Muscle of leg (tissue), 11 donors: ENCODE data around the gene LEO1. TPM values are rescaled to one million over a fixed set of nuclear protein-coding genes. Genes with fewer than 3 reads are reported as not detected.

Experiments used
- DNase-seq: peaks from one replicate; pipeline ENCODE4 v3.0.0; 2013
- H3K27ac ChIP-seq: one replicate; pipeline ENCODE4 v1.5.1; 2013; ENCODE audit warnings: mild to moderate bottlenecking, low read length, control low read depth
- H3K27me3 ChIP-seq: one replicate; pipeline ENCODE4 v1.6.1; 2013; ENCODE audit warnings: low read length; ENCODE audit not compliant: control insufficient read depth, insufficient read depth
- H3K36me3 ChIP-seq: one replicate; pipeline ENCODE4 v1.6.1; 2013; ENCODE audit warnings: low read length; ENCODE audit not compliant: control insufficient read depth, insufficient read depth
- H3K4me1 ChIP-seq: one replicate; pipeline ENCODE4 v1.6.1; 2013; ENCODE audit warnings: low read length; ENCODE audit not compliant: control insufficient read depth, insufficient read depth
- H3K4me3 ChIP-seq: one replicate; pipeline ENCODE4 v1.5.1; 2013; ENCODE audit warnings: low read length, control low read depth
- H3K9me3 ChIP-seq: replicated peaks from 2 replicates; pipeline ENCODE4 v1.6.1; 2013; ENCODE audit warnings: low read depth, low read length; ENCODE audit not compliant: control insufficient read depth
- WGBS: methylation state at CpG from one replicate; pipeline ENCODE4 v1.1.5; 2013; ENCODE audit warnings: missing lambda C conversion rate; ENCODE audit not compliant: insufficient coverage; 5-methylcytosine and 5-hydroxymethylcytosine counted together
- polyA plus RNA-seq, 8 donors: library from polyadenylated mRNA; unstranded; fragments of 120-200 nt; gene quantifications; one replicate each; pipeline versions ENCODE4 v1.2.1 to v1.2.3, GENCODE V29; 2013; ENCODE audit warnings: inconsistent platforms in 1 of 8, low replicate concordance in 1 of 8; ENCODE audit not compliant: insufficient read length in 8 of 8, insufficient read depth in 1 of 8
- total RNA-seq: library from RNA; stranded (reverse); fragments of 120-200 nt; gene quantifications from one replicate; pipeline ENCODE4 v1.2.4, GENCODE V29; 2013

The LEO1 gene
- total and polyA plus RNA-seq, 9 donors = 17.3 to 27.8 (median 21.9) TPM

DNA sequence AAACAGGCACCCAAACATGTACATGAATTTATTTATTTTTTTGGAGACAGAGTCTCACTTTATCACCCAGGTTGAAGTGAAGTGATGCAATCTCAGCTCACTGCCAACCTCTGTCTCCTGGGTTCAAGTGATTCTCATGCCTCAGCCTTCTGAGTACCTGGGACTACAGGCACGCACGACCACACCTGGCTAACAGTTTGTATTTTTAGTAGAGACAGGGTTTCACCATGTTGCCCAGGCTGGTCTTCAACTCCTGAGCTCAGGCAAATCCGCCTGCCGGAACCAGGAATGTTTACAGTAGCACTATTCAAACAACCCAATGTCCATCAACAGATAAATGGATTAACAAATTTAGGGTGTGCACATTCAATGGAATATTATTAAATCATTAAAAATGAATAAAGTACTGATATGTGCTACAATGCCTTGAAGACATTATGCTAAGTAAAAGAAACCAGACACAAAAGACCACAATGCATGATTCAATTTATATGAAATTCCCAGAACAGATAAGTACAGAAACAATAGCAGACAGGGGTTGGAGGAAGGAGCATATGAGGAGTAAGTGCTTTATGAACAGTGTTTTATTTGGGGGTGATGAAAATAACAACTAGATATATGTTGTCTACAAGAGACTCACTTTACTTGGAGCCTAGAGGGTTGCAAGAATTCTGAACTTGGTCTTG lies 1.3 kb downstream of the LEO1 start:
- no peaks in the 10 kb centered on the region for H3K27me3 ChIP-seq
- peak overlapping the region; percentile 68 for H3K4me3 ChIP-seq
- H3K4me1 ChIP-seq = peaks cover 6% of the 10 kb centered on the region
- H3K36me3 ChIP-seq = peaks cover 12% of the 10 kb centered on the region
- no peak for DNase-seq
- H3K27ac ChIP-seq = no peak overlapping the region
- H3K9me3 ChIP-seq = peaks cover 14% of the 10 kb centered on the region
- WGBS = no CpG with 5 or more reads among the region's 4 CpGs

DNA sequence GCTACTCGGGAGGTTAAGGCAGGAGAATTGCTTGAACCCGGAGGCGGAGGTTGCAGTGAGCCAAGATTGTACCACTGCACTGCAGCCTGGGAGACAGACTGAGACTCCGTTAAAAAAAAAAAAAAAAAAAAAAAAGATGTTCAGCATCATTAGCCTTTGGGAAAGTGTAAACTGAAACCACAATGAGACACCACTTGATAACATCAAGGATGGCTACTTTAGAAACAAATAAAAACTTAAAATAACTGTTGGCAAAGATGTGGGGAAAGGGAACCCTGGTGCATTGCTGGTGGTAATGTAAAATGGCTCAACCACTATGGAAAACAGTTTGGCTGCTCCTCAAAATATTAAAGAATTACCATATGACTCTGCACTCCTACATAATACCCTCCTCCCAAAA lies 1.9 kb downstream of the LEO1 start:
- no CpG with 5 or more reads among the region's 4 CpGs for WGBS
- no peak for DNase-seq
- Histone ChIP-seq H3K9me3 (peaks cover 14% of the 10 kb centered on the region), H3K27ac (no peak overlapping the region), H3K4me3 (no peak overlapping the region), H3K4me1 (peaks cover 6% of the 10 kb centered on the region), H3K36me3 (peaks cover 15% of the 10 kb centered on the region), H3K27me3 (no peaks in the 10 kb centered on the region)

DNA sequence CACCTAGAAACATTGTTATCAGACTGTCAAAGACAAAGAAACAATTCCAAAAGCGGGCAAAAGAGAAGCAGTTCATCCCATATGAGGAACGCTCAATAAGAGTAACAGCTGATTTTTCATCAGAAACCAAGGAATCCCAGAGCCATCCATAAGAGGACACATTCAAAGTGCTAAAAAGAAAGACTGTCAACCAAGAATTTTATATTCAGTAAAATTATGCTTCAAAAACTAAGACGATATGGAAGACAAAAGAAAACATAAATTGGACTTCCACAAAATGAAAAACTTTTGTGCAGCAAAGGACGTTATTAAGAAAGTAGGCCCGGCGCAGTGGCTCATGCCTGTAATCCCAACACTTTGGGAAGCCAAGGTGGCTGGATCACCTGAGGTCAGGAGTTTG lies 4.0 kb downstream of the LEO1 start:
- no peak overlapping the region for H3K4me3 ChIP-seq
- 67% methylated on average over 3 of the region's 6 CpGs for WGBS
- no peak overlapping the region for H3K27ac ChIP-seq

GRCh38 chr15:51966192-51966591 lies 5.4 kb downstream of the LEO1 start:
- H3K9me3 ChIP-seq = peaks cover 14% of the 10 kb centered on the region
- H3K4me1 ChIP-seq = peaks cover 6% of the 10 kb centered on the region
- no peak for DNase-seq
- WGBS = 97% methylated on average over 4 of the region's 4 CpGs
- no peaks in the 10 kb centered on the region for H3K27me3 ChIP-seq
- no peak overlapping the region for H3K4me3 ChIP-seq
- no peak overlapping the region for H3K27ac ChIP-seq
- peaks cover 24% of the 10 kb centered on the region for H3K36me3 ChIP-seq

More for the DNA sequence above, 4.0 kb downstream of the LEO1 start:
- H3K9me3 ChIP-seq = peaks cover 14% of the 10 kb centered on the region
- DNase-seq = no peak
- peaks cover 15% of the 10 kb centered on the region for H3K36me3 ChIP-seq
- peaks cover 6% of the 10 kb centered on the region for H3K4me1 ChIP-seq
- no peaks in the 10 kb centered on the region for H3K27me3 ChIP-seq

DNA sequence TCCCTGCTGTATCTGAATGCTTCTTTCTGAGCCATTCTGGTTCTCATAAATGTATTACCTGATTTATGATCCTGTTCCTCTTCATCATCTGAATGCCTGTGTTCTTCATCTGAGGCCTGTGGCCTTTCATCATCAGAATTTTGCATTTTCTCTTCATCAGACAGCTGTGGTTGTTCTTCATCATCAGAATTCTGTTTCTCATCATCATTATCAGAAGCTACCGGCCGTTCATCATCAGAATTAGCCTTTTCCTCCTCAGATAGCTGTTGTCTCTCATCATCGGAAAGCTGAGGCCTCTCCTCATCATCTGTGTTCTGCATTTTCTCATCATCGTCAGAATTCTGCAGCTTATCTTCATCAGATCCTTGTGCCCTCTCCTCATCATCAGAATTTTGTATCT lies 5.9 kb downstream of the LEO1 start:
- 95% methylated on average over 4 of the region's 4 CpGs for WGBS
- no peak overlapping the region for H3K27ac ChIP-seq
- H3K4me3 ChIP-seq = no peak overlapping the region
- DNase-seq = no peak
- peaks cover 14% of the 10 kb centered on the region for H3K9me3 ChIP-seq
- no peaks in the 10 kb centered on the region for H3K27me3 ChIP-seq
- peaks cover 29% of the 10 kb centered on the region for H3K36me3 ChIP-seq
- H3K4me1 ChIP-seq = peaks cover 2% of the 10 kb centered on the region

GRCh38 chr15:51955504-51955903 lies 16.1 kb downstream of the LEO1 start:
- Histone ChIP-seq H3K27ac (no peak overlapping the region), H3K9me3 (no peaks in the 10 kb centered on the region), H3K27me3 (no peaks in the 10 kb centered on the region), H3K4me3 (no peak overlapping the region), H3K4me1 (no peaks in the 10 kb centered on the region), H3K36me3 (peaks cover 46% of the 10 kb centered on the region)
- WGBS = 100% methylated on average over 1 of the region's 3 CpGs
- no peak for DNase-seq

GRCh38 chr15:51952805-51953204 lies 18.8 kb downstream of the LEO1 start:
- Histone ChIP-seq H3K4me1 (no peaks in the 10 kb centered on the region), H3K9me3 (no peaks in the 10 kb centered on the region), H3K27ac (no peak overlapping the region), H3K36me3 (peaks cover 53% of the 10 kb centered on the region), H3K27me3 (no peaks in the 10 kb centered on the region), H3K4me3 (no peak overlapping the region)
- WGBS = no CpG with 5 or more reads among the region's 3 CpGs
- DNase-seq = no peak

DNA sequence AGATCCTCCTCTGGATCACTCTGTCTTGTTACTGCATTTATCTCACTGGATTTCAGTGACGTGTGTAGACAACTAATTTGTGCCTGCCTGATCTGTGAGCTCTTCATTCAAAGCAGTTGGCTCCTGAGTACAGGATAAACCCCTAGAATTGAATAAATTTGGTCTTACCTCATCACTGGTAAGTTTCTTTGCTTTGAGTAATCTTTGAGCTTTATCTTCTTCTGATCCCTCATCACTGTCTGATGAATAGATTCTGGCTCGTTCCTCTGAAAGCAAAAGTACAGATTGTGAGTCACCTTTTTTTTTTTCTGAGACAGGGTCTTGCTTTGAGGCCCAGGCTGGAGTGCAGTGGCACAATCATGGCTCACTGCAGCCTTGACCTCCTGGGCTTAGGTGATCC lies 24.5 kb downstream of the LEO1 start:
- Histone ChIP-seq H3K27ac (no peak overlapping the region), H3K36me3 (peaks cover 47% of the 10 kb centered on the region), H3K4me1 (no peaks in the 10 kb centered on the region), H3K4me3 (no peak overlapping the region), H3K9me3 (no peaks in the 10 kb centered on the region), H3K27me3 (no peaks in the 10 kb centered on the region)
- no CpG with 5 or more reads among the region's 2 CpGs for WGBS
- no peak for DNase-seq

DNA sequence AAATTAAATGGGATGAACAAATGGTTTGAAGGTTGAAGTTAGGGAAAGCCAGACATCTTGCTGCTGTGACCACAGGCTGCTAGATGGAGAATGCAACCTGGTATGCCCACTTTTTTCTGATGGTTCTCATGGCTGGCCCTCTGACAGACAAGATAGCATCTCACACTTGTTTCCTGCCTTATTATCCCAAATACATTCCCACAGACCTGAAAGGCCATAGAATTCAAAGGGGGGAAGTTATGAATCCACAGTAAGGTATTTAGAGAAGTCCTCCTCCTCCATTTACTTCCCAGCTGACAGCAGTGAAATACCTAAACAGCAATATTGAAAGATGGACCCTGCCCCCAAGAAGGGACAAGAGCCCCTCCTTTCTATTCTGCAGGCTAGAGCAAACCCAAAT lies 32.4 kb downstream of the LEO1 start:
- Histone ChIP-seq H3K4me3 (no peak overlapping the region), H3K9me3 (no peaks in the 10 kb centered on the region), H3K36me3 (peaks cover 32% of the 10 kb centered on the region), H3K4me1 (no peaks in the 10 kb centered on the region), H3K27ac (no peak overlapping the region), H3K27me3 (no peaks in the 10 kb centered on the region)
- DNase-seq = no peak

- H3K9me3 ChIP-seq = no peaks in the 10 kb centered on the region
- no peak for DNase-seq
- no peaks in the 10 kb centered on the region for H3K27me3 ChIP-seq
- H3K36me3 ChIP-seq = peaks cover 32% of the 10 kb centered on the region
- H3K27ac ChIP-seq = no peak overlapping the region
- no peak overlapping the region for H3K4me3 ChIP-seq
- 100% methylated on average over 1 of the region's 3 CpGs for WGBS
- no peaks in the 10 kb centered on the region for H3K4me1 ChIP-seq
These were observed 33.3 kb downstream of the LEO1 start for GRCh38 chr15:51938286-51938685.

GRCh38 chr15:51936105-51936478 lies 35.5 kb downstream of the LEO1 start:
- peaks cover 28% of the 10 kb centered on the region for H3K36me3 ChIP-seq
- no peak for DNase-seq
- no peaks in the 10 kb centered on the region for H3K9me3 ChIP-seq
- H3K4me3 ChIP-seq = no peak overlapping the region
- H3K27me3 ChIP-seq = no peaks in the 10 kb centered on the region
- H3K27ac ChIP-seq = no peak overlapping the region
- WGBS = no CpG with 5 or more reads among the region's 2 CpGs
- H3K4me1 ChIP-seq = no peaks in the 10 kb centered on the region
